K562 (cell line): ENCODE measurements around the gene SPATA2L. TPM values are rescaled to one million over a fixed set of nuclear protein-coding genes. Genes with fewer than 3 reads are reported as not detected.
A peak's percentile ranks its signal among the peaks of the same experiment; 100 is the strongest.

ENCODE experiments used
- CHAMP1 ChIP-seq: fragments of 450-650 bp; IDR thresholded peaks from 2 replicates; pipeline ENCODE4 v1.6.1; 2016; ENCODE audit warnings: mild to moderate bottlenecking
- CHD4 ChIP-seq: fragments of 200-600 bp; sonication (generic); IDR thresholded peaks from 3 replicates; pipeline ENCODE4 v1.6.1; 2012; ENCODE audit warnings: low read depth, mild to moderate bottlenecking, mixed read lengths, low read length, inconsistent platforms; ENCODE audit not compliant: insufficient read depth, insufficient replicate concordance, poor library complexity, severe bottlenecking
- ETS1 ChIP-seq: conservative IDR thresholded peaks from 2 replicates; pipeline ENCODE4 v1.6.1; 2011; ENCODE audit warnings: low read depth, mild to moderate bottlenecking, low read length; ENCODE audit not compliant: control insufficient read depth
- ETV6 ChIP-seq, 3 experiments: fragments of 150-350 bp in 1 of 3; sonication (generic) in 1 of 3; formaldehyde crosslinking in 1 of 3; IDR thresholded peaks; 2 replicates each; pipeline versions ENCODE4 v1.6.1 to v1.8.0; 2014 to 2022; ENCODE audit warnings: borderline replicate concordance in 2 of 3, low read depth in 2 of 3, antibody characterized with exemption in 1 of 3, low read length in 1 of 3, mild to moderate bottlenecking in 1 of 3, missing genetic modification reagents in 1 of 3
- HEY1 ChIP-seq: fragments of 250-450 bp; sonication (Bioruptor Pico); IDR thresholded peaks from 2 replicates; pipeline ENCODE4 v1.5.0; 2020; ENCODE audit warnings: mild to moderate bottlenecking, moderate library complexity, borderline replicate concordance
- HIVEP1 ChIP-seq: fragments of 250-450 bp; sonication (Bioruptor Pico); IDR thresholded peaks from 2 replicates; pipeline ENCODE4 v1.4.0; 2020; ENCODE audit warnings: mild to moderate bottlenecking
- NCOR1 ChIP-seq: fragments of 450-650 bp; IDR thresholded peaks from 2 replicates; pipeline ENCODE4 v1.6.1; 2016; ENCODE audit warnings: mild to moderate bottlenecking, moderate library complexity
- NRF1 ChIP-seq, 2 experiments: fragments of 450-650 bp; IDR thresholded peaks in 1 of 2; conservative IDR thresholded peaks in 1 of 2; 2 replicates each; pipeline ENCODE4 v1.6.1; 2014; ENCODE audit warnings: mild to moderate bottlenecking in 2 of 2
- OTX1 ChIP-seq: fragments of 450-650 bp; formaldehyde crosslinking; IDR thresholded peaks from 2 replicates; pipeline ENCODE4 v1.4.0; 2022; ENCODE audit warnings: mild to moderate bottlenecking
- POLR2AphosphoS5 ChIP-seq: IDR thresholded peaks from 2 replicates; pipeline ENCODE4 v1.6.1; 2011; ENCODE audit warnings: mild to moderate bottlenecking, low read depth, low read length, moderate library complexity; ENCODE audit not compliant: control insufficient read depth, insufficient read depth
- RBFOX2 ChIP-seq: fragments of 200-400 bp; formaldehyde crosslinking; IDR thresholded peaks from 2 replicates; pipeline ENCODE4 v1.6.1; 2017; ENCODE audit warnings: low read depth, mild to moderate bottlenecking, low read length, moderate library complexity
- TCF3 ChIP-seq: sonication (generic); formaldehyde crosslinking; IDR thresholded peaks from 2 replicates; pipeline ENCODE4 v1.4.0; 2020; ENCODE audit warnings: mild to moderate bottlenecking, missing genetic modification reagents
- TGIF2 ChIP-seq: sonication (generic); formaldehyde crosslinking; IDR thresholded peaks from 2 replicates; pipeline ENCODE4 v1.8.1; 2022; ENCODE audit warnings: mild to moderate bottlenecking, missing genetic modification reagents, moderate library complexity
- ZNF184 ChIP-seq: sonication (generic); formaldehyde crosslinking; IDR thresholded peaks from 2 replicates; pipeline ENCODE4 v1.5.0; 2020; ENCODE audit warnings: missing genetic modification reagents
- ZNF274 ChIP-seq: IDR thresholded peaks from 2 replicates; pipeline ENCODE4 v1.6.1; 2011; ENCODE audit warnings: low read depth, mild to moderate bottlenecking, low read length, moderate library complexity, borderline replicate concordance
- ZNF830 ChIP-seq: fragments of 250-450 bp; sonication (Bioruptor Pico); IDR thresholded peaks from 2 replicates; pipeline ENCODE4 v1.5.0; 2021; ENCODE audit warnings: mild to moderate bottlenecking
- polyA plus RNA-seq, 8 experiments: library from polyadenylated mRNA; depleted of rRNA in 4 of 8; stranded (reverse) in 5 of 8; unstranded in 3 of 8; fragments of >200 nt; fragmentation: Nextera tagmentation in 2 of 8; fragmentation: Illumina TruSeq in 1 of 8; extraction: Ambion mirVana in 2 of 8; extraction: Trizol in 1 of 8; gene quantifications; 2 replicates each; pipeline versions ENCODE4 v1.2.1 to v1.2.3, GENCODE V29; 2011 to 2014; ENCODE audit warnings: inconsistent platforms in 1 of 8, missing spikeins in 1 of 8
- total RNA-seq, 7 experiments: library from RNA; depleted of rRNA in 6 of 7; stranded (reverse); fragments of >200 nt in 6 of 7; fragmentation: Illumina TruSeq in 2 of 7; extraction: Trizol in 2 of 7; gene quantifications; 2 replicates each; pipeline versions ENCODE4 v1.2.1 to v1.2.3, GENCODE V29; 2011 to 2021; ENCODE audit warnings: low replicate concordance in 1 of 7
- TF ChIP-seq, protein P1 (sequence below): fragments of 450-650 bp; conservative IDR thresholded peaks from 2 replicates; pipeline ENCODE4 v1.6.1; 2016; ENCODE audit warnings: missing genetic modification characterization, low read depth, mild to moderate bottlenecking, missing compliant biosample characterization, moderate library complexity
- TF ChIP-seq, protein P2 (sequence below): fragments of 450-650 bp; IDR thresholded peaks from 2 replicates; pipeline ENCODE4 v1.6.1; 2016; ENCODE audit warnings: antibody characterized with exemption
- TF ChIP-seq, protein P3 (sequence below): sonication (generic); formaldehyde crosslinking; IDR thresholded peaks from 2 replicates; pipeline ENCODE4 v1.8.0; 2022; ENCODE audit warnings: mild to moderate bottlenecking, missing genetic modification reagents

Gene SPATA2L
- total and polyA plus RNA-seq, 9 of the 15 experiments (the other 6 are each of a cell fraction or from before 2014, with no cell fraction given) = 0.13 to 19.2 (median 4.8) TPM; not detected in 1

- TF ChIP-seq, protein P1, sequence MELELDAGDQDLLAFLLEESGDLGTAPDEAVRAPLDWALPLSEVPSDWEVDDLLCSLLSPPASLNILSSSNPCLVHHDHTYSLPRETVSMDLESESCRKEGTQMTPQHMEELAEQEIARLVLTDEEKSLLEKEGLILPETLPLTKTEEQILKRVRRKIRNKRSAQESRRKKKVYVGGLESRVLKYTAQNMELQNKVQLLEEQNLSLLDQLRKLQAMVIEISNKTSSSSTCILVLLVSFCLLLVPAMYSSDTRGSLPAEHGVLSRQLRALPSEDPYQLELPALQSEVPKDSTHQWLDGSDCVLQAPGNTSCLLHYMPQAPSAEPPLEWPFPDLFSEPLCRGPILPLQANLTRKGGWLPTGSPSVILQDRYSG (tag) = no peak
- TF ChIP-seq, protein P2, sequence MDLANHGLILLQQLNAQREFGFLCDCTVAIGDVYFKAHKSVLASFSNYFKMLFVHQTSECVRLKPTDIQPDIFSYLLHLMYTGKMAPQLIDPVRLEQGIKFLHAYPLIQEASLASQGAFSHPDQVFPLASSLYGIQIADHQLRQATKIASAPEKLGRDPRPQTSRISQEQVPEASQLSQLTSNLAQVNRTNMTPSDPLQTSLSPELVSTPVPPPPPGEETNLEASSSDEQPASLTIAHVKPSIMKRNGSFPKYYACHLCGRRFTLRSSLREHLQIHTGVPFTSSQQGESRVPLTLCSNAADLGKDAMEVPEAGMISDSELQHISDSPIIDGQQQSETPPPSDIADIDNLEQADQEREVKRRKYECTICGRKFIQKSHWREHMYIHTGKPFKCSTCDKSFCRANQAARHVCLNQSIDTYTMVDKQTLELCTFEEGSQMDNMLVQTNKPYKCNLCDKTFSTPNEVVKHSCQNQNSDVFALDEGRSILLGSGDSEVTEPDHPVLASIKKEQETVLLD = no peak
- TF ChIP-seq TGIF2 = no peak
- 0 out of 2 replicates have a peak, but pooled peaks have one; percentile 1 for TF ChIP-seq POLR2AphosphoS5
- no peak for TF ChIP-seq CHAMP1
- TF ChIP-seq ETS1 = peak; percentile 53; the same call in 1 of the 2 replicates
- TF ChIP-seq CHD4 = no peak
- TF ChIP-seq HIVEP1 (CRISPR knock-in tag) = no peak
- TF ChIP-seq NRF1 (conservative IDR thresholded peaks at IDR 0.05 in 1 of 2, IDR thresholded peaks at IDR 0.05 in 1 of 2) = peak in 1 of 2 experiments; percentile 26; a peak in 1 of 4 replicates
- TF ChIP-seq OTX1 (CRISPR knock-in tag) = no peak
- no peak for TF ChIP-seq NCOR1
- no peak for TF ChIP-seq HEY1 (CRISPR knock-in tag)
- peak; percentile 46; the same call in 1 of the 2 replicates for TF ChIP-seq ZNF274
- no peak for TF ChIP-seq ZNF184 (CRISPR knock-in tag)
- TF ChIP-seq ETV6 (IDR thresholded peaks at IDR 0.05; ENCODE audit: borderline replicate concordance in 1 of 2, low read depth in 2 of 2, low read length in 1 of 2) = peak in 1 of 2 experiments; percentile 23; a peak in 1 of 4 replicates
- no peak for TF ChIP-seq ETV6 (CRISPR knock-in tag; IDR thresholded peaks at IDR 0.05; ENCODE audit: borderline replicate concordance)
- TF ChIP-seq, protein P3, sequence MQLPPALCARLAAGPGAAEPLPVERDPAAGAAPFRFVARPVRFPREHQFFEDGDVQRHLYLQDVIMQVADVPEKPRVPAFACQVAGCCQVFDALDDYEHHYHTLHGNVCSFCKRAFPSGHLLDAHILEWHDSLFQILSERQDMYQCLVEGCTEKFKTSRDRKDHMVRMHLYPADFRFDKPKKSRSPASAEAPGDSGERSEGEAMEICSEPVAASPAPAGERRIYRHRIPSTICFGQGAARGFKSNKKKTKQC = peak; percentile 21; the same call in 1 of the 2 replicates
- no peak for TF ChIP-seq TCF3
- peak; percentile 54 for TF ChIP-seq RBFOX2
- no peak; the same call in 1 of the 2 replicates for TF ChIP-seq ZNF830 (CRISPR knock-in tag)
Observed at GRCh38 chr16:89721546-89722391, 20.3 kb upstream of the SPATA2L start (continued).
